Smooth muscle cell of the brain vasculature (primary cell): ENCODE results near the gene MMD.
"Not testable (repeated sequence)": the region's sequence is repeated elsewhere in the genome, so short reads cannot be mapped to it uniquely, and the experiment has no call there.

Source experiments
- DNase-seq: peaks from one replicate; pipeline ENCODE4 v3.0.0-alpha.2; 2012; ENCODE audit warnings: low read depth, low spot score

MMD gene, protein sequence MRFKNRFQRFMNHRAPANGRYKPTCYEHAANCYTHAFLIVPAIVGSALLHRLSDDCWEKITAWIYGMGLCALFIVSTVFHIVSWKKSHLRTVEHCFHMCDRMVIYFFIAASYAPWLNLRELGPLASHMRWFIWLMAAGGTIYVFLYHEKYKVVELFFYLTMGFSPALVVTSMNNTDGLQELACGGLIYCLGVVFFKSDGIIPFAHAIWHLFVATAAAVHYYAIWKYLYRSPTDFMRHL

DNA sequence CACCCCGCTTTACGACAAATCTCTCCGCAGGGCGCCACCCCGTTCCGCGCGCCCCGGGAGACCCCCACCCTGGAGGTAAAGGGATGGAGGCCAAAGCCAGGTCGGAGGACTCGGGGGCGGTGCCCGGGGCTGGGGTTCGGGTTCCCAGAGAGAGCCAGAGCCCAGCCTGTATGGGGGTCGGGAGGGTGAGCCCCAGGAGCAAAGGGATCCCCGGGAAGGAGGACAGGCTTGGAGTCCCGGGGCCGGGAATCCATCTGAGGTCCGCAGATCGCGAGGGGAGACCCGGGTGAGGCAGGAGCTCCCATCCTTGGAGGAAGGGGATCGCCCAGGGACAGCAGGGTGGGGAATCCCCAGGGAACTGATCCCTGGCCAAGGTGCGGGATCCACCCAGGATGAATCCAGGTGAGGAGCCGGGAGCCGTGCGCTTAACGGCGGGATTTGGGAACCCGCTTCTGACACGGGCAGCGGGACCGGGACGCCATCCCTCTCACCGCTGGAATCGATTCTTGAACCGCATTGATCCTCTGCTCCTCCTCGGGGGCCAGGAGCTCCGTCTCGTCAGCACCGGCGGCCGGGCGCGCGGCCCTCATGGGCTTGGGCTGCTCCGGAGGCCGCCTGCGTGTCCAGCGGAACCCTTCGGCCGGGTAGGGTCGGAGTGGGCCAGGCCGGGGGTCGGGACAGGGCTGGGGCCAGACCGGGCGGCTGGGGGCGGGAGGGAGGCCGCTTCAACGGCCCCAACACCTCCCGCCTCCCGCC is at the start of gene MMD:
Gene MMD (minus strand): TSS at position 657 of the 756 bp plus-strand sequence. CDS start 140 bp downstream, at position 517.
- DNase-seq: no peak

DNA sequence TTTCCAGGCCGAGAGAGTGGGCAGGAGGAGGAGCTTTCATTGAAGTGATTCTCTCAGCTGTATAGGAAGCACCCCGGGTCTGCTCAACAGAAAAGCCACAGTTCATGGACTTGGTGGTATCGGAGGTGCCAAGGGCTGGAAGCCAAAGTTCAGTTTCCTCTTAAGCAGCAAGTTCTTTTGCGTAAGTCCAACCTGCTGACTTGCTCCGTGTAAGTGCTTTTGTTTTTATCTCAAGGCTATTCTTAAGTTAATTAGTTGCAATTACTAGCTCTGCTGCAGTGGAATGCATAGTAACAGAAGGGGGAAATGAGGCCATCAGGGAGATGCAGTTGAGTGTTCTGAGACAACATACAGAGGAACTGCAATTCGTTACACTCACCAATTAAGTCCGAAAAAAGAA is 45.0 kb upstream of the MMD start:
- no peak for DNase-seq

DNA sequence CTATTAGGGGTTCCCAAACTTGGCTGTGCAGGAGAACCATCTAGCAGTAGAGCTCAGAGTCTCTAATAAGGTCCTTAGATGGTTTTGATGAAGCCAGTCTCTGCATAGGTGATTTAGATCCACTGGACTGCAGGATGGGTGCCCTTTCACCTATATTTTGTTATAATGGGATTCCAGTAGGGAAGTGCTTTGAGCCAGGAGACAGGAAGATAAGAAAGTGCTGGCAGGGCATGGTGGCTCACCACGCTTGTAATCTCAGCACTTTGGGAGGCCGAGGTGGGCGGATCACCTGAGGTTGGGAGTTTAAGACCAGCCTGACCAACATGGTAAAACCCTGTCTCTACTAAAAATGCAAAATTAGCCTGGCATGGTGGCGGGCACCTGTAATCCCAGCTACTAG is 44.1 kb upstream of the MMD start:
- DNase-seq: not testable (repeated sequence)

DNA sequence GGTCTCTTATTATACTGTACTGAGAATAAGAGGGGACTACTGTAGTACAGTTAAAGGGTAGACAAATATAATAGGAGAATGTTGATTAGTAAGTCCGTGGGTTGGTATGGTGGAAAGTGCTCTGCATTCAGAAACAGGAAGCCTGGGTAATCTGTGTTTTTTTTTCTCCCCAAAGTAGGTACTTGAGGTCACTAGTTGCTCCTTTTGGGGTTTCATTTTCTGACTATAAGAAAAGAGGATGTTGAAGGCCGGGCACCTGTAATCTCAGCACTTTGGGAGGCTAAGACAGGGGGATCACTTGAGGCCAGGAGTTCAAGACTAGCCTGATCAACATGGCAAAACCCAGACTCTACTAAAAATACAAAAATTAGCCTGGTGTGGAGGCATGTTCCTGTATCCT is 42.0 kb upstream of the MMD start:
- no peak for DNase-seq

DNA sequence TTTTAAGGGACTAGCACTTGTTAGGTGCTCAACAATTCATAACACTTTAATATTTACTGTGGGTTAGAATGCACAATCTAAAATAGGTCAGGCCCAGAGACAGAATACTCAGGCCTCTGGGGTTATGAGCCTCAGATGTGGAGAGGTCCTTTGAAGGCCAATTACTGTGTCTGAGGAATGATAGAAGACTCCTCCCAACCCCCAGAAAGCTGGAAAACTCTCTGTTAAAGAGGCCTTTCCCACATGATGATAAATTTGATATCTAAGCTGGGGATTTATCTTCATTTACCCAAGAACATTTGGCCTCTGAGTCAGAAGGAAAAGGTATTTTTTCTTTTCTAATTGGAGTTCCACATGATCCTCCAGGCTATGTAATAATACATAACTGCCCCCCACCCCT is 41.1 kb upstream of the MMD start:
- DNase-seq: no peak

DNA sequence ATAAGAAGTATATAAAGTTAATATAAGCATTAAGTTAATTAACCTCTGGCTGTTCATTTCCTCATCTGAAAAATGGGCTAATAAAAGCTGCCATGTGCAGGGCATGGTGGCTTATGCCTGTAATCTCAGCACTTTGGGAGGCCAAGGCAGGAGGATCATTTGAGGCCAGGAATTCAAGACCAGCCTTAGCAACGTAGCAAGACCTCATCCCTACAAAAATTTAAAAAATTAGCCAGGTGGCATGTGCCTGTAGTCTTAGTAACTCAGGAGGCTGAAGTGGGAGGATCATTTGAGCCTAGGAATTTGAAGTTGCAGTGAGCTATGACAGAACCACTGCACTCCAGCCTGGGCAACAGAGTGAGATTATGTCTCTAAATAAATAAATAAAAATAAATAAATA is 40.6 kb upstream of the MMD start:
- no peak for DNase-seq

DNA sequence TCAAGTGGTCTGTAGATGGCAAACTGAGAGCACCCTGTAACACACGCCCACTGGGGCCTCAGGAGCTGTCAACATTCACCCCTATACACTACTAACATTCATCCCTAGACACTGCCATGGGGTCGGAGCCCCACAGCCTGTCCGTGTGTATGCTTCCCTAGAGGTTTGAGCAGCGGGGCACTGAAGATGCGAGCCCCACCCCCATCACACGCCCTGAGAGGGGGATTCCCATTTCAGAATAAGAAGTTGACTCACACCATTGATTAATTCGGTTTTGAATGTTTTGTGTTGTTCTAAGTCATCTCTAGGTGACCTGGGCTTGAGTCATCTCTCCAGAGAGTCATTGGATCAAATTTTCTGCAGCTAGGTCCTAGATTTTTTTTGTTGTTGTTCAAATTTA is 37.3 kb upstream of the MMD start:
- DNase-seq: no peak

DNA sequence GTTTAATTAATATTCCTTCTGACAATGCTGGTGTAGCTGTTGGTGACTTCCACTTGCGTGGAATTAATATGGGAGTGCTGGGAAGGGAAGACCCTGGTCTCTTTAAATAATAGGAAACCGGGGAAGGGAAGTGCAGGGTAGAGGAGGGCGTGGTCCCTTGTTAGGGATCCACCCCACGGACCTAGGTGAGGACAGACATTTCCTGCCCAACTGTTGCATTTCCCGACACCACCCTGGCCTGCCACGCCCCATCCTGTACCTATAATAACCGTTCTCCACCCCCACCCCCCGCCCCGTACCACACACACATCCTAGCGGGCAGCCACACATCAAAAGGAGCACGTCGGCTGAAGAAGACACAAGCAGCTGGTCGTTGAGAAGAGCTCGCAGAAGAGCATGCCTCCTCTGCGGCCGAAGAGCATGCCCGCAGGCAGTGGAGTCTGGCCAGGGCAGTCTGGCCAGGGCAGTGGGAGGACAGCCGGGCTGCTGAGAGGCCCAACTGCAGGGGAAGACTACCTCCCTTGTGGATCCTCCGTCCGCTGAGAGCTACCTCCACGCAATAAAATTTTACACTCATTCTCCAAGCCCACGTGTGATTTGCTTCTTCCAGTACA is 36.8 kb upstream of the MMD start:
- no peak for DNase-seq

DNA sequence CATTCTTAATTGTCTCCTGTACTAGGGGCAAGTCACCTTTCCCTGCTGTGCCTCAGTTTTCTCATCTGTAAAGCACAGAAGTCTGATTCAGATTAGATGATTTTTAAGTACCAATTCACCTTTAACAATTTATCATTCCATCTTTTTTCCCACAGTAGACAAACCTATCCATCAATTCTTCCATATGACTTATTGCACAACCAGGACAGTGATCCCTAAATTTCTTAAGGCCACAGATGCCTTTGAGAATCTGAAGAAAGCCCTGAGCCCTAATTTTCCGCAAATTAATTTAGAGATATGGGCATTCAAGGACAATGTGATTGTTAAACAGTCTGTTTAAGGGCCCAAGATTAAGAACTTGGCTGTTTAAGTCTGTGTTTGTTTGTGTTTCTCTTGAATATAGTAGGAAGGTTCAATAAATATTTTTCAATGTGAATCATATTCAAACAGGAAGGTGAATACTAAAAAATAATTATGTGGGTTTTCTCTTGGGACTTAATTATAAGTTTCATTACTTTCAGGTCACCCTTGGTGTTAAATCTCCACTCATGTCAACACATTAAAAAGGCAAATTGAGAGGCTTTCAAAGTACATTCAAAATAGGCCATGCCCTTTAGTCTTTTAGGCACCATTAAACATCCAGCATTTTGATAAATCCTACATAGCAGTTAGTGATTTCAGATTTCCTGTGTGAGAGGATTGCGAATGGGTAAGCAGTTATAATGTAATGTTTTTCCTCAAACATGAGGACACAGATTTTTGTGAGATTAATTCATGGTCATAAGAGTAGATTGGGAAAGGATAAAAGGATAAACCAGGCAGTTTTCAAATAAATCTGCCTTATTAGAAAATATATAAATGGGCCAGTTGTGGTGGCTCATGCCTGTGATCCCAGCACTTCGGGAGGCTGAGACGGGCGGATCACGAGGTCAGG is 34.9 kb upstream of the MMD start:
- no peak for DNase-seq

DNA sequence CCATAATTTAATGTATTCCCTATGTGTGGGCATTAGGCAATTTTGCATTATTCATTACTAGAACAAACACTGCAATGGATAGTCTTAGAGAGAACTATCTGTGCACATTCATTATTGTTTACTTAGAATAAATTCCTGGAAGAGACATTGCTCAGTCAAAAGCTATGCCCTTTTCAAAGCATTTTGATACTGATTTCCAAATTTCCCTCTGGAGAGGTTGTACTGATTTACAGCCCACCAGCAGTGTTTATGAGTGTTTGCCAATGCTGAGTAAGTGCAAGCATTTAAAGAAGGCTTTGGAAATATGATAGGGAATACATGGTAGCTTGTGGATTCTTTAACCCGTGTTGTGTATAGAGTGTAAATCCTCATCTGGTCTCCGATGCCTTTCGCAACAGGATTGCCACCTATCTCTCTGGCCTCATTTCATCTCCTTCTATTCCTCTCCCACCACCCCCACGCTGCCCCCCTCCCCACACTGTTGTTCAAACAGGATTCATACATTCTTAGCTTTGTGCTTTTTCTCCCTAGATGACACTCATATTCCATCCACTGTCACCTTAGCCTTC is 33.4 kb upstream of the MMD start:
- no peak for DNase-seq

DNA sequence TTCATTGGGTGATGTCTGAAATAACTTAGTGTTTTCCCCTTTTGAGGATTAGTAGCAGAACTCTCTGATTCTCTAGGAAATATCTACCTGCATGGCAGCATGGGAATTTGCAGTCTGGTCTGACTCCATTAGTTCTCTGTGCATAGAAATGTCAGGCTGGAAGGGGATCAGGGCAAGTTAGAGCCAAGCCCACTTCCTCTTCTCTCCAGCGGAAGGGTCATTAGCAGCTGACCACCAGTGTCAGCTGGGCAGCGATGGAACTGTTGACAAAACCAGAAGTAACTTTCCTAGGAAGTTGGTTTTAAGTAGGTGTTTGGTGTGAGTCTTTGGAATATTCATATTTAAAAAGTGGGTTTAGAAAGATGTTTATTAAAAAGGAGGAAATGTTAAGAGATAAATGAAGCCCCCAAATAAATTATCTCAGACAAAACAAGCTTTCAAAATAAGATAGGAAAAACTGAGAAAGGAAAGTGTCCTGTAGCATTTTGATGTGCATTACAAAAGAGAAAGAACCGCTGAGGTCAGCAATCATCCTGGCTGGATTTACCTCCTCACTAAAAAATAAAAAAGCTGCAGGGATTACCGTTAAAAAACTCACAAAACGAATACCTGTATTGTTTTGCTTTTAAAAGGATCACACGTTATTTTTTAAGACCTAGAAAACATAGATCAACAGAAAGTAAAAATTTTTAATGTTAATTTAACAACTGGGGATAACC is 32.4 kb upstream of the MMD start:
- no peak for DNase-seq

DNA sequence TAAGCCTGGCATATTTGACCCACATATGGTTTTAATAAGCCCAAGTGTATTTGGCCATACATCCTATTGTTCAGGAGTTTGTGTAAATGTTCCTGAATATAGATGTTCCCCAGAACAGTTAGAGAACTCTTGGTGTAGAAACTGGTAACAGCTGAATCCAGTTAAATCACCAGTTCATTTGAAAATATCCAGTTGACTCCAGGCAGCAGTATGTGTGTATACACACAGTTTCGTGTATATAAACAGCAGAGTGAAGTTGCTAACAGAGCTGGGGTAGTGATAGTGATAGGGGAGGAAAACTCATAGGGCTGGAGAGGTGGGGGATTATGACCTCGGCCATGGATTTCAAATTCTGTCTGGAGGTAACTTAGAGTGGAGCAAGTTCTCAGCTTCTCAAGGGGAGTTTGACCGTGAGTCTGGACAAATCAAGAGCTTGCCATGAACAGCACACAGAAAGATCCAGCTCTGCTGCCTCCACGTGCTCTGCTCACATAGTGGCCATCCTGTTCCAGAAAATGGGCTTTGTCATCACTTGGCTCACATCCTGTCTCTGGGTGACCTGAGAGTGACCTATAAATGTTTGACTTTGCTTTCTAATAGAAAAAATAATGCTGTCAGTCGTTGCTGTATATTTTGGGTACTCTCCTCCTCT is 30.6 kb upstream of the MMD start:
- DNase-seq: no peak

DNA sequence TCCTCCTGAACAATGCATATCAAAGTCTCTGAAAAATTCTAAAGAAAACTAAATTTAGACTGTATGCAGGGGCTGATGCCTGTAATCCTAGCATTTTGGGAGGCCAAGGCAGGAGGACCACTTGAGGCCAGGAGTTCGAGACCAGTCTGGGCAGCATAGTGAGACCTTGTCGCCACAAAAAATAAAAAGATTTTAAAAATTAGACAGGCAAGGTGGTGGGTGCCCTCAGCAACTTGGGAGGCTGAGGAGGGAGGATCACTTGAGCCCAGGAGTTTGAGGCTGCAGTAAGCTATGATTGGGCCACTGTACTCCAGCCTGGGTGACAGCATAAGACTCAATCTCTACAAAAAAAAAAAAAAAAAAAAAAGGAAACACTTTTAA is 30.1 kb upstream of the MMD start:
- no peak for DNase-seq

DNA sequence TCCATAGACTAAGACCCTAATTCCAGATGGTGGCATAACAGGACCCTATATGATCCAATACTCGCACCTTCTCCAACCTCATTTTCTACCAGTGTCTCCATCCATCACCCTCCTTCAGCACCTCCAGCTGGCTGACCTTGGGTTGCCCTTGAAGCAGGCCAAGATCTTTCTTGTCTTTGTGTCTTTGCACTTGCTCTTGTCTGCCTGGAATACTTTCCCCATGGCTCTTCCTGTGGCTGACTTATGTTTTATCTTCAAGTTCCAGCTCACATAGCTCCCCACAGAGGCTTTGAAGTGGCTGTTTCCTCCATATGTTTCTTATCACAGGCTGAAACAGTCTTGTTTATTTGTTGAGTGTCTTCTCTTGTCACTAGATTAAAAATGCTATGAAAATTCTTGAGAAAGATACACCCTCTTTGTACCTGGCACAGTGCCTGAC is 29.6 kb upstream of the MMD start:
- DNase-seq: no peak

DNA sequence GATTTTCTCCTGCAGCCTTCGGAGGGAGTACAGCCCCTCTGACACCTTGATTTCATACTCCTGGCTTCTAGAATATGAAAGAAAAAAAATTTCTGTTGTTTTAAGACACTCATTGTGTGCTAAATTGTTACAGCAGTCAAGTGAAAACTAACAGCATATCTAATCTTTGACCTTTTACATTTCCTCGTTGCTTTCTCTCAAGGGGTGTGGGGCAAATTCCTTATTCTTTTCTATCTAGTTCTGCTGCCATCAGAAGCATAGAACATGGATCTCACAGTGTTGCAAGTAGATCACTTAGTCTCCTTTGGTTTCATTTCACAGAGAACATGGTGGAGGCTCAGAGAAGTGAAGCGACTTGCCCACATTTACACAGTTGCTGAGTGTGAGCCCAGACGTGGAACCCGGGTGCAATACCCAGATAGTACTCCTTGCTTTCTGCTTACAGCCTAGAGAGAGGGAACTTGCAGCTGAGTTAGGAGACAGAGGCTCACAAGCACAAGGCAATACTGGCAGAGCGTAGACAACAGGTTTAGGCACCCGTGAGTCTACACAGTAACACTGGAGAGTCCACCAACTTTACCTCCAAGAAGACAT is 28.7 kb upstream of the MMD start:
- no peak for DNase-seq

DNA sequence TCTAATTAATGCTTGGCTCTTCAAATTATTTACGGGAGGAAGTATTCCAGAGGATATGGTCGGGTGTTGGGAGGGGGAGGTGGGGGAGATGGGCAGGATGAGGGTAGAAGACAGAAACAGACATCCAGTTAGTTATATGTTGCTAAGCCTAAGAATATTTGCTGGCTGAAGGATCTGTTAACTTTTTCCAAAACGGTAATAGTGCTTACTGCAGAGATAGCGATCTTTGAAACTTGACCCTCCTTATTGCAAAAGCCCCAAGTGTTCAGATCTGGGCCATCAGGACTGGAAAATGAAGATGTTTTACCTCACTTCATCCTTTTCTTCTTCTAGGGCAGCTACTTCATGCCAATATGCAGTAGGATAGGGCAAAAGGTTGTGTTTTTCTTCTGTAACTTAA is 27.0 kb upstream of the MMD start:
- DNase-seq: no peak

DNA sequence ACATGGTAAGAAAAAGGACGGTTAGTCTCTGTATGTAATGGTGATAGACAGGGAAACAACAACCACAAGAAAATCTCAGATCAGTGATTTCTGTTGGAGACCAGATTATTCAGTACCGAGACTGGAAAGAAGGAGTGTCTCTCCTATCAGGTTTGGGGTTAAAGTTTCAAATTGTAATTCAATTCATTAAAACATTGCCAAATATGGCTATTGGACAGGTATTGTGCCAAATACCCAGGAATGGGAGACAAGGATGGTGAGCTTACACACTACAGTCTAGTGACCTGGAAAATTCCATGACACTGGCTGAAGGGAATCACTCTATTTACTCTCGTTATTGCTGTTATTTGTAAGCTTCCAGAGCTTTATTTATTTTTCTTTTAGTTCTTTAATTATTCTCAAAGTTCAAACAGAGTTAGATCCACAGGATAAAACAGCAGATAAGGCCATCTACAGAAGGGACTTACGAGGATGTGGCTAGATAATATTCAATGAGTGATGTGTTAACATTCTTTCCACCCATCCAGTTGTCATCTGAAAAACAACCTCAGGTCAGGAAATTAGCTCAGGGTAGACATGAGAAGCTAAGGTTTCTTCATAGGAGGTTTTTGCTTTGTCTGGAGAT is 25.1 kb upstream of the MMD start:
- no peak for DNase-seq

DNA sequence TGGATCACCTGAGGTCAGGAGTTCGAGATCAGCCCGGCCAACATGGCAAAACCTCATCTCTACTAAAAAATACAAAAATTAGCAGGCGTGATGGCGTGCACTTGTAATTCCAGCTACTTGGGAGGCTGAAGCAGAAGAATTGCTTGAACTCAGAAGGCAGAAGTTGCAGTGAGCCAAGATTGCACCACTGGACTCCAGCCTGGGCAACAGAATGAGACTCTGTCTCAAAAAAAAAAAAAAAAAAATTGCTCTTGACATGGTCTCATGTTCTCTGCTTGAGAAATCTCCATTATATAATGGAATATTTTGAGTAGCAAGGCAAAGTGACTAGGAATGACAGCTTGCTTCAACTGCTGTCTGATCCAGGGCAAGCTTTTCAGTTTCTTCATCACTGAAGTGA is 24.4 kb upstream of the MMD start:
- DNase-seq: not testable (repeated sequence)
